ENCODE data around the gene CRTAP.
"Not testable (repeated sequence)": the region's sequence is repeated elsewhere in the genome, so short reads cannot be mapped to it uniquely, and the experiment has no call there.

Gene CRTAP

DNA sequence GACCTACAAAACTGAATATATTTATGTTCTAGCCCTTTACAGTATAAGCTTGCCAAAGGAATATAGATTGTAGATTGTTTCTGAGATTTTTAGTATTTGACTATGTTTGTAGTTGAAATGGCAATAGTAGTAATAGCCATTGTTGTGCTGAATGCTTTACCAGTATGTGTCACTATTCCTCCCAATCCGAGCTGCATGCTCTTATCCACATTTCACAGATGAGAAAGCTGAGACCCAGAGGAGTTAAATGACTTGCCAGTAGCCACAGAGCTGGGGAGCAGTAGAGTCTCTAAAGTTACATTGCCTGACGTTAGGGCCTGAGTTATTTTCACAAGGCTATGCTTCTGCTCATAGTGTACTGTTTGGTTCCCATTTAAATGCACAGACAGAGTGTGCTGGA, 13.6 kb upstream of the CRTAP start:
- no peak for DNase-seq

DNA sequence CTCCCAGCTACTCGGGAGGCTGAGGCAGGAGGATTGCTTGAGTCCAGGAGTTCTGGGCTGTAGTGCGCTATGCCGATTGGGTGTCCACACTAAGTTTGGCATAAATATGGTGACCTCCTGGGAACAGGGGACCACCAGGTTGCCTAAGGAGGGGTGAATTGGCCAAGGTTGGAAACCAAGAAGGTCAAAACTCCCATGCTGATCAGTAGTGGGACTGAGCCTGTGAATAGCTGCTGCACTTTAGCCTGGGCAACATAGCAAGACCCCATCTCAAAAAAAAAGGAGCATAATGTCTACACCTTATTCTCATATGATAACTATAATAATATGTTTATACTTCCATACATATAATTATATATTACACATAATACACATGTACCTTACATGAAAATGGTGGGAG, 10.8 kb upstream of the CRTAP start:
- DNase-seq, result no peak

DNA sequence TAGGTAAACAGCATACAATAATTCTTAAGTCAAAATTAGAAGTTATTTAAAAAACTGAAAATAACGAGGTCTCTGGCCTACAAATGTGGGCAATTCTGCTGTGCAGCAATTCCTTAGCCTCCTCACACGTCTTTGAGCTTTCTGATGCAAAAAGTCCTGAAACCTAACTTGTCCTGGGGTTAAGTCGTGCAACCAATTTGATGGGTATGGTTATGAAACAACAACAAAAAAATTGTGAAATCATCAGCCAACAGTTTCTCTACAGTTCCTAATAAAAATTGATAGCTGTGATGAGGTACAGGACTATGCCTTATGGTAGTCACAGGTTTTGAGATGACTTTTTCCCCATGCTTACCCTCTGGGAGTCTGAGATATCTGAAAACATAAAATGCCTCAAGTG, 10.3 kb upstream of the CRTAP start:
- no peak for DNase-seq

DNA sequence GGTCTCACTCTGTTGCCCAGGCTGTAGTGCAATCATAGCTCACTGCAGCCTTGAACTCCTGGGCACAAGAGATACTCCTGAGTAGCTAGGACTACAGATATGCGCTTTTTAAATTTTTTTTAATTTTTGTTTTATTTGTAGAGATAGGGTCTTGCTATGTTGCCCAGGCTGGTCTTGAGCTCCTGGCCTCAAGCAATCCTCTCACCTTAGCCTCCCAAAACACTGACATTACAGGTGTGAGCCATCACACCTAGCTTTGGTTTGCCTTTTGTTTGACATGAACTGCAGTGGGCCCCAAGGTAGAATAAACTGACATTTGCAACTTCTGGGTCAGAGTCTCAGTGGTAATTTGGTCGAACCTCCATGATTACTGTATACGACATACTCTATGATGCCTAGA, 9.0 kb upstream of the CRTAP start:
- DNase-seq, result no peak

DNA sequence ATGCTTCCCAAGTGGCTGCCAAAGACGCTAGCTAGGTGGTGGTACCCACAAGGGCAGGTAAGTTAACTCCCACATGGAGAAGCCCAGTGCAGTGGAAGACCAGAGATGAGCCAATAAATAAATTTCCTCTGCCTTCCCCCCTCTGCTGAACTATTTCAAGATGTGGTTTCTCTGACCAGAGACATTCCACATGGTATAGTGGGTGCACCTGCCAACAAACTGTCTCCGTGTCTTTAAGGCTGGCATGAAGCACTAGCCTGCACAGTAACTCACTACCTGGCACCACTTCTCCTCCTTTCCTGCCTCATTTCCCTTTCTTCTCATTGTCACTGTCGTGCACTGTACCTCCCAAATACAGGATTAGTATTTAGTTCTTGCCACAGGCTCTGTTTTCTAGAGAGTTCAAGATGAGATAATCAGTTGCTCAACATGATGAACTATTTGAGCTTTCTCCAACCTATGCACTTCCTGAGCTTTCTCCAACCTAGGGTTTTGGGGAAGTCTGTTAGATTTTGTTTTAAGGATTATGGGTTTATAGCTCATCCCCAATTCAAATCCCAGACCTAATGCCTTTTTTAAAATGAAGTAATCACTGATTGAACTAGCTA, 8.4 kb upstream of the CRTAP start:
- no peak for DNase-seq

DNA sequence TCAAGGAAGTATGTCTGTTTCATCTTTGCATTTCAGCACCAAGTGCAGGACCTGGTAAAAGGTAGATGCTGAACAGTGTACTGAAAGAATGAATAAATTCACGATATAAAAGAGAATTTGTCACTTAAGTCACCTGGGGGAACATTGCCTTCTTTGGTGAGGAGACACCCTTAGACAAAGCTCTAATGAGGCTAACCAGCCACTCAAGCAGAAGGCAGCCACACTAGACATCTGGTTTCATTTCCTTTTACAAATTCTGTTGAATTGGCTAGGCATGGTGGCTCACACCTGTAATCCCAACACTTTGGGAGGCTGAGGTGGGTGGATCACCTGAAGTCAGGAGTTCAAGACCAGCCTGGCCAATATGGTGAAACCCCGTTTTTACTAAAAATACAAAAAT, 7.0 kb upstream of the CRTAP start:
- not testable (repeated sequence) for DNase-seq

DNA sequence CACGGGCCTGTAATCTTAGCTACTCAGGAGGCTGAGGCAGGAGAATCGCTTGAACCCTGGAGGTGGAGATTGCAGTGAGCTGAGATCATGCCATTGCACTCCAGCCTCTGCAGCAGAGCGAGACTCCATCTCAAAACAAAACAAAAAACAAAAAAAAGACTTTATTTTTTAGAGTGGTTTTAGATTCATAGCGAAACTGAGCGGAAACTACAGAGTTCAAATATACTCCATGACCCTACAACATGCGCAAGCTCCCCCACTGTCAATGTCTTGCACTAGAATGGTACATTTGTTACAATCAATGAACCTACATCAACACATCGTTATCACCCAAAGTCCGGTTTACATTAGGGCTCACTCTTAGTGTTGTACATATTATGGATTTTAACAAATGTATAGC, 2.2 kb upstream of the CRTAP start:
- DNase-seq, result no peak

DNA sequence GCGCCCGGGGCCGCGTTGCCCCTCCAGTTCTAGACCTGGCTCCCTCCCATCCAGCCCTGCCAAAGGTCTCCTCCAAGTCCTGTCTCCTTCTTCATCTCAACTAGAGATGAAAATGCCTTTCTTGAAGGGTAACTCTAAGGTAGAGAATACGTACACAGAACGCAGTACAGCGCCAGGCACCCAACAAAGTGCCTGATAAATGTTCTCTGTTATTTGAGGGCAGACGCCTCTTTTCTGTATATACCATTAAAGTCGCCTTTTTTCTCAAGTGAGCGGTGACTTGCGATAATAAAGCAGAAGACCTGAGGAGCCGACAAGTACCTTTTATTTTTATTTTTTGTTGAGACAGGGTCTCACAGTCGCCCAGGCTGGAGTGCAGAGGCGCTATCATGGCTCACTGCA, 809 bp downstream of the CRTAP start:
- DNase-seq, result no peak

DNA sequence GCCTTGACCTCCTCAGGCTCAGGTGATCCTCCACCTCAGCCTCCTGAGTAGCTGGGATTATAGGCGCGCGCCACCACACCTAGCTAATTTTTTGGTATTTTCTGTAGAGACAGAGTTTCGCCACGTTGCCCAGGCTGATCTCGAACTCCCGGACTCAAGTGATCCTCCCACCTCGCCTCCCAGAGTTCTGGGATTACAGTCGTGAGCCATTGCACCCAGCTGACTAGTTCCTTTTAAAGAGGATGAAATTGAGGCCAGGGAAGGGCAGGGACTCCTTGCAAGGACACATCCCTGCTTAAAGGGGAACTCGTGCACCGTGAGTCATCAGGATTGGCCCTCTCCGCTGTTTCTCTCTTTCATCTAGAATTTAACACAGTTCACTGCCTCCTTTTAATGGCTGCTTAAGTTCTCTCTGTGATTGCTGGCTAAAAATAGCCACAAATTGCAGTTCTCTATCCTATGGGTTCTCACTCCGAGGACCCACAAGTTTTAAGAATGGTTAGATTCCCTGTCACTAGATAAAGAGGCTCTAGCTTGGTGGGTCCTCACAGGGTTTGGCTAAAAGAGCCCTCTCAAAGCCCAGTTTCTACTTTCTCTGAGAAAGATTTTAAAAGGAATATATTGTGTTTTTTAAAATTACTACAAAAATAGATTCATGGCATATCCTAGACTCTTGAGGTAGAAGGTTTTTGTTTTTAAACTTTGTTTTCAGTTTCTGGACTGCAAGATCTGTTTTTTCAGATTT, 1.4 kb downstream of the CRTAP start:
- DNase-seq, result no peak

DNA sequence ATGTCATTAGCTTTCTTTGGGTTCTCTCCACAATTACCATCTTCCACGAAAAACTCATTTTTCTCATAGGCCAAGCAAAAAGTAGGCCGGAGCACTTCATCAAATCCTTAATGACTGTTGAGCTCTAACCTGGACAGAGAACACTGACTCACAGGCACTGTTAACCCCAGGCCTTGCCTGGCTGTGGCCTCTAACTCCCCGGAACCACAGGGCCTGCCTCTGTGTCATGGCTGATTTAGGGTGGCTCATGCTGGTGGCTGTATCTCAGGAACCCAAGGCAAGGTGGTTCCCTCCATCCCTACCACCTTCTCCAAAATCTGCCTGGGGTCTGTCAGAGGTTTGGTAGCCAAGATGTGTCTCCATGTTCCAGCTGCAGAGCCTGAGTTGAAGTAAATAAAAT, 3.6 kb downstream of the CRTAP start:
- no peak for DNase-seq

DNA sequence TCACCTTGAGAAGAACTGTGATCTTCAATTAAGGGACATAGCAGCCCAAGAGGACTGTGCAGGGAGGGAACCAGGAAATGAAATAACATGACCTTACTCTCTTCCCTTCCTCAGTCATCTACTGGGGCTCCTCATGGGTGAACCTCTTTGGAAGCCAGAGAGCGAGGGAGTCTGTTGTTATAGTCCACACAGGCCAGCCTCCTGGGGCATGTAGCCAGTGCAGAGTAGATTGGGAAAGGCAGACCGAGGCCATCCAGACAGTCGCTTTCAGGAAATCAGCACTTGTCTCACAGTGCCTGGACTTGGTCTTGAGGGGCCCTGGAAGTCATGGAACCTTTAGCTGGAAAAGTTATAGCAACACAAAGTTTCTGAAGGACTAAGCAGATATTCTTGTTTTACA, 6.1 kb downstream of the CRTAP start:
- no peak for DNase-seq

DNA sequence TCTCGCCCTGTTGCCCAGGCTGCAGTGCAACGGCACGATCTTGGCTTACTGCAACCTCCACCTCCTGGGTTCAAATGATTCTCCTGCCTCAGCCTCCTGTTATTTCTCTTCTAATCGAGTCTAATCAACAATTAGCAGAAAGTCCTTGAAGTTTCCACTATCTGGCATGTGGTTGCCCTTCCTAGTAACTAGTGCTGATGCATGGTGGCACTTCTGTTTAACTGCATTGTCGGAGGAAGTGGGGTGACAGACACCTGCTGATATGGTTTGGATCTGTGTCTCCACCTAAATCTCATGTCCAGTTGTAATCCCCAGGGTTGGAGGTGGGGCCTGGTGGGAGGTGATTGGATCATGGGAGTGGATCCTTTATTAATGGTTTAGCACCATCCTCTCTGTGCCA, 9.2 kb downstream of the CRTAP start:
- DNase-seq, result no peak

DNA sequence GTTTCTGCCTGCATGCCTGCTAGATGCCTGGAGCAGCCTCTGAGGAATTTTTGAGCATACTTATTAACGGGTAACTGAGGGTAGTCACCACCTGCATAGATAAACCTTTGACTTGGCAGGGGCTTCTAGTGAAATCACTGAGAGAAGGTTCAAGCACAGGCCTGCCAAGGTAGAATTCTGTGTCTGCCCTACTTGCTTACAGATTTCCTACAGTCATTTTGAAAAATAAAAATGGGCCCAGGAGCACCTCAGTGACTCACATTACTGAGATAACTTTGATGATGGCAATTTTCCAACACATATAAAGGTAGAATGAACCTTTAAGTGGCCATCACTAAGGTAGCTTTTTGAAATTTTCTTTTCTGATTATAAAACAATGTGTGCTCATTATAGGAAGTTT, 10.8 kb downstream of the CRTAP start:
- no peak for DNase-seq

DNA sequence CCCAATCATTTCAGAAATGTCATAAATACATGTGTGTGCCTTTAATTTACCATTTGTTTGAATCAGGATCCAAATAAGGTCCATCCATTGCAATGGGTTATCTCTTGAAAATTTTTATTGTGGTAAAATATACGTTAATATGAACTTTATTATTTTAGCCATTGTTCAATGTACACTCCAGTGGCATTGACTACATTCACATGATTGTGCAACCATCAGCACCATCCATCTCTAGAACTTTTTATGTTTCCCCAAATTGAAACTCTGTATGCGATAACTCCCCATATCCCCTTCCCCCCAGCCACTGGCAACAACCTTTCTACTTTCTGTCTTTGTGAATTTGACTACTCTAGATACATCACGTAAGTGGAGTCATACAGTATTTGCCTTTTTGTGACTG, 12.0 kb downstream of the CRTAP start:
- no peak for DNase-seq

DNA sequence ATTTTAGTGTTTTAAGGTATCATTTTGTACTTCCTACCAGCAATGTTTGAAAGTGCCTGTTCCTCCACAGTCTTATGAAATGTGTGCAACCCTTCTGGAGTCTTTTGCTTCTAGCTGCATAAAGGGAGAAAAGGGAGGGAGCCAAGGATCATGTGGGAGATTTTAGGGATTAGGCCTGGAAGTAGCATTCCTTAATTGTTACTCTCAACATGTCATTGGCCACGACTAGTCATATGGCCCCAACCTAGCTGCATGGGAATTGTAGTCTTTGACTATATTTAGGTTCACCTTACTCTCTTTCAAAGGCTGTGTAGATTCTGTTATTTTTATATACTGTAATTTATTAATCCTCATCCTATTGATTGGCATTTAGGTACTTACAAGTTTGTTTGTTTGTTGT, 14.9 kb downstream of the CRTAP start:
- no peak for DNase-seq

DNA sequence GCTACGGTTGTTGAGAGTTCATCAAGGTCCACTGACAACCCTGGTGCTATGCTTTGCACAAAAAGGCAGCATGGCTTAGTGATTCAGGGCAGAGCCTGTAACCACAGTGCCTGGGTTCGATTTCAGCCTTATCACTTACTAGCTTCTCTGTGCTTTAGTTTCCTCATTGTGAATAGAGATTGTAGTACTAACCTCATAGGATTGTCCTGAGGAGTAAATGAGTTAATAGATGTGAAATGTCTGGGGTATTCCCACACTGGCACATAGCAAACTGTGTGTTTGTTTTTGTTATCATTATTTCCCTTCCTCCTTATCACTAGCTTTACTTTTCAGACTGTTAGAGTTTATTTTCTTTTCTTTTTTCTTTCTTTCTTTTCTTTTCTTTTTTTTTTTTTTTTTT, 16.3 kb downstream of the CRTAP start:
- no peak for DNase-seq

DNA sequence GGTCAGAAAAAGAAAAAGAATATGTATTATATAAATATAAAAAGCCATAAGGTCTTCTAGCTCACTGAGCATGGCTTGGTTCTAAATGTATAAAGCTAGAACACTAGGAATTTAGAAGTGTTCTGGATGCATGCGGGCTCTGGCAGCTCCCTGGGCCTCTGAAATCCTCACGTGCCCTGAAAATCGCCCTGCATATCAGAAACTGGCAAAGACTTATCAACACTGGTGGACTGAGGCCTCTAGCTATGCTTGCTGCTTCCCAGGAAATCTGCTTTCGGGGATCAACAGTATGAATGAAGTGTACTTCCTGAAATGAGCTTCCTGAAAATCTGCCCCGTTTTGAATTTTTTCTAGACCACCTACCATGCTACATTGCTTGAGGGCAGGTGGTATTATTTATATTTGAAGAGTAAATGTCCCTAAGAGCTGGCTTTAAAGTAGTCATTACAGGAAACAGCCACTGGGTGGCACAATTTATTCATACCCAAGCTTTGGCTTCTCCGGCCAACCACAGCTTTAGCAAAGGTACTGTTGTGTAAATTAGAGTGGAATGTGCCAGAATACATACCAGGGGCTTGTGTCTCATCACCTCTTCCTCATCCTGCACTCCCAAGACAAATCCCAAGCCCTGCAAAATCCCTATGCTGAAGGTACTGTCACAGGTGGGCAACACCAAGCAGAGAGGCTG, 17.7 kb downstream of the CRTAP start:
- no peak for DNase-seq

DNA sequence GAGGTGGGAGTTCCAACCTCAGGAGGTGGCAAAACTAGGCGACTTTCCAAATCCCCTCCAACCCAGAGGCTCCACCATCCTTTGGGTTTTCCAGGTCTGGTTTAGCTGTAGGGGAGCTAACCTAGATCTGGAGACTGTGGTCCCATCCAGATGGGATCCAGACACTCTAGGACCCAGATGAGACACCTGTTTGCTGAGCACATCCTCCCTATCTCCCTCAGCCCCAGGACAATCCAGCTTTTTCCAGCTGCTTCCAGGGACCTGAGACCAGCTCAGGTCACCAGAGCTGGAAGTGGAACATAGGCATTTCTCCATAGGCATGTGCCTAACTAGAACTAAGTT, 18.2 kb downstream of the CRTAP start:
- DNase-seq, result no peak

DNA sequence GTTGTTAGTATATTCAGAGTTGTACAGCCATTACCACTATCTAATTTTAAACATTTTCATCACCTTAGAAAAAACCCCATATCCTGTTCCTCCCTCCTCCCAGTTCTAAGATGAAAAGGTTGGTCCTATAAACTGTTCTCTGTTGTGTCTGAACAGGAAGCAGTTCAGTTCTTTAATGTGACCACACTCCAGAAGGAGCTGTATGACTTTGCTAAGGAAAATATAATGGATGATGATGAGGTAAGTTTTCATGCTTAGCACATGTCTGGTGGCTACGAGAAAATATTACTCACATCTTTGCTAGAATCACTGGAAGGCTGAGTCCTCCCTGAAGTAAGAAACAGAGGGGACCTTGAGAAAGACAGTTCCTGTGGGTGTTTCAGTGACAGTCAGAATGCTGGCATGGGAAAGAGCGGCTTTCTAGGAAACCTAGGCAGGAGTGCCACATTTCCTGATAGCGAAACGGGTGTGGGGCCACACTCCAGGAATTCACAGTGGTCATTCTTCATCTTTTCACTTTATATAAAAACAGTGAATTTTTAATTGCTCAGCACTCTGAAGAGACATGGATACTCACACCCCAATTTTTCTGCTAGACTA, 20.3 kb downstream of the CRTAP start:
- DNase-seq, result no peak

DNA sequence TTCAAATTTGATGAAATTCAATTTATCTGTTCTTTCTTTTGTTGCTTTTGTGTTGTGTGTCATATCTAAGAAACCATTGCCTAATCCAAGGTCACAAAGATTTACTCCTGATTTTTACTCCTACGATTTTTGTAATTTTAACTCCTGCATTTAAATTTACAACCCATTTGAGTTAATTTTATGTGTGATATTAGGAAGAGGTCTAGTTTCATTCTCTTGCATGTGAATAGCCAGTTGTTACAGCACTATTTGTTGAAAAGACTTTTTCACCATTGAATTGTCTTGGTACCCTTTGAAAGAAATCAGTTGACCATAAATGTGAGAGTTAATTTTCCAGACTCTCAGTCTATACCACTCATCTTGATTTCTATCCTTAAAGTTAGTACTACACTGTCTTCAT, 23.9 kb downstream of the CRTAP start:
- DNase-seq, result no peak

DNA sequence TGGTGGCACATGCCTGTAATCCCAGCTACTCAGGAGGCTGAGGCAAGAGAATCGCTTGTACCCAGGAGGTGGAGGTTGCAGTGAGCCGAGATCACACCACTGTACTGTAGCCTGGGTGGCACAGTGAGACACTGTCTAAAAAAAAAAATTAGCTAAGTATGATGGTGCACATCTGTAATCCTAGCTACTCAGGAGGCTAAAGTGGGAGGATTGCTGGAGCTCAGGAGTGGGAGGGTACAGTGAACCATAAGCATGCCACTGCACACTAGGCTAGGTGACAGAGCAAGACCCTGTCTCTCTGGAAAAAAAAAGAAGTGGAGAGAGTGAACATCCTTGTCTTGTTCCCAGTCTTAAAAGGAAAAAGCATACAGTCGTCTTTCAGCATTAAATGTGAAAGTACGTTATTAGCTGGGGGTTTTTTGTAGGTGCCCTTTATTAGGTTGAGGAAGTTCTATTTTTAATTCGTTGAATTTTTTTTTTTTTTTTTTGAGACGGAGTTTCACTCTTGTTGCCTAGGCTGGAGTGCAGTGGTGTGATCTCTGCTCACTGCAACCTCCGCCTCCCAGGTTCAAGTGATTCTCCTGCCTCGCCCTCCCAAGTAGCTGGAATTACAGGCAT, 25.3 kb downstream of the CRTAP start:
- DNase-seq, result not testable (repeated sequence)

DNA sequence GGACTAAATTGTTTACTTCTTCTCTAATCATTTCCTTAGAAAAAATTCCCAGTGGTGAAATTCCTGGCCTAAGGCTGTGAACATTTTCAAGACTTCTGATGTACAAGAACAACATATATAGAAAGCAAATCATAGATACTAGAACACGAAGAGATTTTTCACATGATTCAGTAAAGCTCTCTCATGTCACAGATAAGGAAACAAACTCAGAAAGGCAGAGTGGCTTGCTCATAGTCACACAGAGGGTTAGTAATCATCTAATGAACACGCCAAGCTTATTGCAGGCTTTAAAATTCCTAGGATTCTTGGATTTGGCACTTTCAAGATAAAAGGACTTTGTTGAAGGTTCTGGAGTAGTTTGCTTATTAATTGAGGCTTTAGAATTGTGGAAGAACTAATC, 26.2 kb downstream of the CRTAP start:
- DNase-seq, result no peak

DNA sequence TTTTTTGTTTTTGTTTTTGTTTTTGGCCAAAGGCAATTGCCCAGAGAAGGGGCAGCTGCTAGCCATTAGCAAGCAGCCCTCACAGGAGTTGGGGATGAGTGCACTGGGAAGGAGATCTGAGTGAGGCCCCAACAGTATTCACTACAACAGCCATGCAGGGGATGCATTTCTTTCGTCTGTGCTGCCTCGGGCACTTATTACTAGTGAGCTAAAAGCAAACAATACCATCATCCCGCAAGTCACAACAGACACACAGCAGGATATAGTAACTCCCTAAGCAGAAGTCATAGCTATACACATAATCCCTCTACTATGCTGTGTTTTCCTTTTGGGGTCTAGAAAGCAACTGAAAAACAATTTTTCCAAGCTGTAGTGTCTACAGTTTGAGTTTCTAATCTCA, 27.2 kb downstream of the CRTAP start:
- no peak for DNase-seq

DNA sequence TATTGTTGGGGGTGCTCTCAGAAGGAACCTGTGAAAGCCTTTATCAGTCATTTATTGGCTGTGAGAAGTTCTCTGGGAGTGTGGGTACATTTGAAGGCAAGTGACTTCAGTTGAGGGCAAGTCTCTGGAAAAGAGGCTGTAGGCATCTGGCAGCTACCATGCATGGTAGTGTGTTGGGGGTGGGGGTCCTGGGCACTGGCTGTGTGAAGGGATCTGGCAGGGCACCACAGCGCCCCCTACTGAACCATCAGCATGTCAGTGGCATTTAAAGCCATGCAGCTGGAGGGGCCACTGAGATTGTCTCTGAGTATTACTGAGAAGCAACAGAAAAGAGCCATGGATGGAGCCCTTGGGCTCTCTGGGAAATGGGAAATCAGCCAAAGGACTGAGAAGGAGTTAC, 30.6 kb downstream of the CRTAP start:
- DNase-seq, result no peak
